Neuronal stem cell (in vitro differentiated cells): ENCODE data around the gene BAZ2B.

Experiments
- DNase-seq: peaks from one replicate; pipeline ENCODE4 v3.0.0-alpha.2; 2013; ENCODE audit warnings: low spot score
- H2AFZ ChIP-seq: one replicate; pipeline ENCODE4 v1.6.1; 2013; ENCODE audit warnings: mild to moderate bottlenecking, low read length, inconsistent platforms
- H2AK5ac ChIP-seq: 2 replicates; pipeline ENCODE4 v1.6.1; 2013; ENCODE audit warnings: low read depth, mild to moderate bottlenecking, inconsistent platforms, low read length, moderate library complexity, mixed read lengths
- H2BK120ac ChIP-seq: 2 replicates; pipeline ENCODE4 v1.6.1; 2013; ENCODE audit warnings: low read depth, mild to moderate bottlenecking, inconsistent platforms, low read length, moderate library complexity, mixed read lengths
- H2BK12ac ChIP-seq: one replicate; pipeline ENCODE4 v1.6.1; 2013; ENCODE audit warnings: low read length, inconsistent platforms
- H2BK15ac ChIP-seq: 2 replicates; pipeline ENCODE4 v1.6.1; 2013; ENCODE audit warnings: mild to moderate bottlenecking, low read length, inconsistent platforms, mixed read lengths
- H2BK5ac ChIP-seq: one replicate; pipeline ENCODE4 v1.6.1; 2013; ENCODE audit warnings: inconsistent platforms, mild to moderate bottlenecking, low read length, moderate library complexity
- H3K14ac ChIP-seq: one replicate; pipeline ENCODE4 v1.6.1; 2013; ENCODE audit warnings: low read length, inconsistent platforms
- H3K18ac ChIP-seq: 2 replicates; pipeline ENCODE4 v1.6.1; 2013; ENCODE audit warnings: low read length, inconsistent platforms
- H3K23ac ChIP-seq: 2 replicates; pipeline ENCODE4 v1.6.1; 2013; ENCODE audit warnings: low read depth, mild to moderate bottlenecking, mixed read lengths, low read length, inconsistent platforms; ENCODE audit not compliant: poor library complexity
- H3K27ac ChIP-seq: replicated peaks from 3 replicates; pipeline ENCODE4 v1.5.1; 2013; ENCODE audit warnings: low read length, inconsistent platforms
- H3K27me3 ChIP-seq, 3 experiments: 2 replicates each; pipeline ENCODE4 v1.6.1; 2013; ENCODE audit warnings: low read length in 3 of 3, mild to moderate bottlenecking in 2 of 3, inconsistent platforms in 1 of 3, low read depth in 1 of 3, mixed read lengths in 1 of 3, moderate library complexity in 1 of 3; ENCODE audit not compliant: control insufficient read depth in 3 of 3, insufficient read depth in 3 of 3
- H3K36me3 ChIP-seq, 2 donors: replicated peaks in 1 of 2; 2 replicates each; pipeline ENCODE4 v1.6.1; 2013; ENCODE audit warnings: low read length in 2 of 2; ENCODE audit not compliant: control insufficient read depth in 2 of 2, insufficient read depth in 2 of 2
- H3K4ac ChIP-seq: 2 replicates; pipeline ENCODE4 v1.6.1; 2013; ENCODE audit warnings: inconsistent platforms, mild to moderate bottlenecking, low read length, moderate library complexity
- H3K4me1 ChIP-seq, 2 donors: 1 replicate in 1 of 2; 2 replicates in 1 of 2; pipeline ENCODE4 v1.6.1; 2013; ENCODE audit warnings: low read length in 2 of 2, low read depth in 1 of 2; ENCODE audit not compliant: control insufficient read depth in 2 of 2, insufficient read depth in 1 of 2
- H3K4me2 ChIP-seq: one replicate; pipeline ENCODE4 v1.6.1; 2013; ENCODE audit warnings: mild to moderate bottlenecking, low read length, inconsistent platforms; ENCODE audit not compliant: insufficient read depth, poor library complexity, severe bottlenecking
- H3K4me3 ChIP-seq, 2 donors: 2 replicates each; pipeline ENCODE4 v1.5.1; 2013; ENCODE audit warnings: low read length in 2 of 2, mild to moderate bottlenecking in 2 of 2, inconsistent platforms in 1 of 2, moderate library complexity in 1 of 2
- H3K79me1 ChIP-seq: one replicate; pipeline ENCODE4 v1.6.1; 2013; ENCODE audit warnings: low read depth, mild to moderate bottlenecking, inconsistent platforms, low read length, moderate library complexity
- H3K9ac ChIP-seq: one replicate; pipeline ENCODE4 v1.6.1; 2013; ENCODE audit warnings: mild to moderate bottlenecking, low read depth, low read length, inconsistent platforms; ENCODE audit not compliant: poor library complexity
- H3K9me3 ChIP-seq, 2 donors: replicated peaks in 1 of 2; 2 replicates each; pipeline versions ENCODE3 to v1.6.1; 2013; ENCODE audit warnings: low read length in 2 of 2, mild to moderate bottlenecking in 2 of 2, inconsistent platforms in 1 of 2, low read depth in 1 of 2, mixed read lengths in 1 of 2, moderate library complexity in 1 of 2; ENCODE audit not compliant: control insufficient read depth in 2 of 2, insufficient read depth in 1 of 2
- H4K8ac ChIP-seq: one replicate; pipeline ENCODE4 v1.6.1; 2013; ENCODE audit warnings: low read depth, mild to moderate bottlenecking, inconsistent platforms, low read length, moderate library complexity
- H4K91ac ChIP-seq: one replicate; pipeline ENCODE4 v1.6.1; 2013; ENCODE audit warnings: low read length, low read depth, mild to moderate bottlenecking, inconsistent platforms; ENCODE audit not compliant: poor library complexity
- WGBS, 2 donors: extraction: QIAGEN DNeasy Blood & Tissue Kit; methylation state at CpG; one replicate each; pipeline ENCODE4 v1.1.7; 2013; ENCODE audit warnings: missing lambda C conversion rate in 2 of 2, mixed read lengths in 1 of 2; ENCODE audit not compliant: insufficient read length in 2 of 2, insufficient replicate concordance in 1 of 2; ENCODE audit errors: extremely low coverage in 2 of 2; 5-methylcytosine and 5-hydroxymethylcytosine counted together

The BAZ2B gene

GRCh38 chr2:159555651-159556392, 60.5 kb downstream of the BAZ2B start:
- no peak overlapping the region for H4K8ac ChIP-seq
- no peak overlapping the region for H4K91ac ChIP-seq
- H3K36me3 ChIP-seq: peaks cover 0 to 12% of the 10 kb centered on the region in 2 donors
- H3K14ac ChIP-seq: no peak overlapping the region
- H2BK12ac ChIP-seq: no peak overlapping the region
- H3K23ac ChIP-seq: no peak overlapping the region
- no peaks in the 10 kb centered on the region for H3K9me3 ChIP-seq
- H3K4ac ChIP-seq: no peak overlapping the region
- H2BK5ac ChIP-seq: no peak overlapping the region
- no peak for DNase-seq
- H3K27ac ChIP-seq: no peak overlapping the region
- no peak overlapping the region for H2BK120ac ChIP-seq
- no peak overlapping the region for H3K4me2 ChIP-seq
- H2AFZ ChIP-seq: no peak overlapping the region
- no peak overlapping the region for H2BK15ac ChIP-seq
- no peaks in the 10 kb centered on the region for H3K4me1 ChIP-seq
- no peak overlapping the region for H3K18ac ChIP-seq
- WGBS, 2 donors: no CpG with 5 or more reads among the region's 4 CpGs
- no peak overlapping the region for H3K9ac ChIP-seq
- no peaks in the 10 kb centered on the region for H3K27me3 ChIP-seq
- no peaks in the 10 kb centered on the region for H3K79me1 ChIP-seq
- H3K4me3 ChIP-seq: no peak overlapping the region
- H2AK5ac ChIP-seq: no peak overlapping the region

- Histone ChIP-seq H3K36me3 (peaks cover 0 to 25% of the 10 kb centered on the region in 2 donors), H4K8ac (no peak overlapping the region), H2AK5ac (no peak overlapping the region), H3K4me1 (no peaks in the 10 kb centered on the region), H3K14ac (no peak overlapping the region), H2AFZ (no peak overlapping the region), H2BK120ac (no peak overlapping the region), H3K9ac (no peak overlapping the region), H3K27me3 (no peaks in the 10 kb centered on the region), H3K9me3 (no peaks in the 10 kb centered on the region), H3K79me1 (peaks cover 2% of the 10 kb centered on the region), H3K23ac (no peak overlapping the region), H2BK5ac (no peak overlapping the region), H2BK12ac (no peak overlapping the region), H3K4me3 (no peak overlapping the region), H3K4me2 (no peak overlapping the region), H3K18ac (no peak overlapping the region), H2BK15ac (no peak overlapping the region), H3K4ac (no peak overlapping the region), H4K91ac (no peak overlapping the region), H3K27ac (no peak overlapping the region)
- DNase-seq: no peak
- no CpG with 5 or more reads among the region's 1 CpG for WGBS, 2 donors
Measured at GRCh38 chr2:159553727-159554126, 62.6 kb downstream of the BAZ2B start.

DNA sequence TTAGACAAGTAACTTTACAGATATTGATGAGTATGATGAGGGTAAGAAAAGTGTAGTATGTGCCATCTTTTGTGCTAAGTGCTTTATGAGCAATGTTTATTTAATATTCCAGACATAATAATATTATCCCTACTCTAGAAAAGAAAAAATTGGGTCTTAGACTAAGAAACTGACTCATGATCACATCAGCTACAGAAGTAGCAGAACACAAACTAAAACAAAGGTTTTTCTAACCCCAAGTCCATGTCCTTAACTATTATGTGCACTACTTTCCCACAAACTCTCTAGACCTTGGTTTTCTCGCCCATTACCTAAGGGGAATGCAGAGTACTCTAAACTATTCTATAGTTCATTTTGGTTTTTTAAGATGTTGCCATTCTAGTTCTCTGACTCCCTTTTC, 64.5 kb downstream of the BAZ2B start:
- no peak overlapping the region for H4K8ac ChIP-seq
- H3K9me3 ChIP-seq: no peaks in the 10 kb centered on the region
- H2BK15ac ChIP-seq: no peak overlapping the region
- H2BK5ac ChIP-seq: no peak overlapping the region
- H3K4me1 ChIP-seq: no peaks in the 10 kb centered on the region
- H3K18ac ChIP-seq: no peak overlapping the region
- no peak for DNase-seq
- H3K4ac ChIP-seq: no peak overlapping the region
- H3K9ac ChIP-seq: no peak overlapping the region
- no peak overlapping the region for H3K14ac ChIP-seq
- H3K36me3 ChIP-seq: peaks cover 0 to 35% of the 10 kb centered on the region in 2 donors
- H2AK5ac ChIP-seq: no peak overlapping the region
- no peaks in the 10 kb centered on the region for H3K27me3 ChIP-seq
- no peak overlapping the region for H3K4me2 ChIP-seq
- no peak overlapping the region for H3K27ac ChIP-seq
- no peak overlapping the region for H4K91ac ChIP-seq
- no peak overlapping the region for H3K23ac ChIP-seq
- no peak overlapping the region for H3K4me3 ChIP-seq
- H2BK12ac ChIP-seq: no peak overlapping the region
- H2AFZ ChIP-seq: no peak overlapping the region
- WGBS, 2 donors: no CpG with 5 or more reads among the region's 1 CpG
- peaks cover 2% of the 10 kb centered on the region for H3K79me1 ChIP-seq
- H2BK120ac ChIP-seq: no peak overlapping the region

DNA sequence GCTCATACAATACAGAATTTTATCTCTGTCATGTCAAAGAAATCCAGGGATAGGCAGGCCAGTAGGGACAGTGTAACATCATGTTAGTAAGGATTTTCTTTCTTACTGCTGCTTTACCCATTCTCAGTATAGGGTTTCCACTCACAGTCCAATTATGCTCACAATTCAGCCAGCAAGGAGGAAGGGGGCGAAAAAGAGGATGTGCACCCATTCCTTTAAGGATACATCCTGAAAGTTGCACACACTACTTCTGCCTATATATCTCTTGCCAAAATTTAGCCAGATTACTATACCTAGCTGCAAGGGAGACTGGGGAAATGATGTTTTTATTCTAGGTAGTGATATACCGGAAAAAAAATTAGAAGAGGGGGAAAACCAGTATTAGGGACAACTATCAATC, 66.1 kb downstream of the BAZ2B start:
- no peak overlapping the region for H3K27ac ChIP-seq
- H3K4ac ChIP-seq: no peak overlapping the region
- no peak overlapping the region for H3K4me2 ChIP-seq
- H3K9ac ChIP-seq: no peak overlapping the region
- H2AK5ac ChIP-seq: no peak overlapping the region
- no peak for DNase-seq
- no peak overlapping the region for H2BK12ac ChIP-seq
- WGBS, 2 donors: no CpG with 5 or more reads among the region's 2 CpGs
- no peak overlapping the region for H3K14ac ChIP-seq
- no peak overlapping the region for H3K18ac ChIP-seq
- H2BK120ac ChIP-seq: no peak overlapping the region
- no peak overlapping the region for H2BK5ac ChIP-seq
- H2AFZ ChIP-seq: no peak overlapping the region
- H3K4me3 ChIP-seq: no peak overlapping the region
- H4K91ac ChIP-seq: no peak overlapping the region
- no peak overlapping the region for H2BK15ac ChIP-seq
- H4K8ac ChIP-seq: no peak overlapping the region
- H3K23ac ChIP-seq: no peak overlapping the region
- no peaks in the 10 kb centered on the region for H3K9me3 ChIP-seq
- peaks cover 2% of the 10 kb centered on the region for H3K79me1 ChIP-seq
- no peaks in the 10 kb centered on the region for H3K4me1 ChIP-seq
- H3K27me3 ChIP-seq: no peaks in the 10 kb centered on the region
- peaks cover 0 to 43% of the 10 kb centered on the region in 2 donors for H3K36me3 ChIP-seq
